KMS-11 (cell line): ENCODE measurements around the gene PRKG2.
"Not testable (repeated sequence)": the region's sequence is repeated elsewhere in the genome, so short reads cannot be mapped to it uniquely, and the experiment has no call there.

Experiments used
- H2AFZ ChIP-seq: fragments of 200-600 bp; sonication (generic); 2 replicates; pipeline ENCODE4 v1.6.1; 2016; ENCODE audit warnings: antibody characterized with exemption, mixed run types, low read depth
- H3K27ac ChIP-seq: fragments of 200-600 bp; sonication (generic); 2 replicates; pipeline ENCODE4 v1.6.1; 2016; ENCODE audit warnings: mild to moderate bottlenecking, mixed run types
- H3K27me3 ChIP-seq: fragments of 200-600 bp; sonication (generic); 2 replicates; pipeline ENCODE4 v1.6.1; 2017; ENCODE audit warnings: mild to moderate bottlenecking, low read depth, mixed run types, moderate library complexity; ENCODE audit not compliant: insufficient read depth
- H3K36me3 ChIP-seq: fragments of 200-600 bp; sonication (generic); 2 replicates; pipeline ENCODE4 v1.6.1; 2017; ENCODE audit warnings: mild to moderate bottlenecking, mixed run types; ENCODE audit not compliant: insufficient read depth
- H3K4me1 ChIP-seq: fragments of 200-600 bp; sonication (generic); 2 replicates; pipeline ENCODE4 v1.6.1; 2016; ENCODE audit warnings: mild to moderate bottlenecking, low read depth, mixed run types; ENCODE audit not compliant: poor library complexity, severe bottlenecking
- H3K4me2 ChIP-seq: fragments of 200-600 bp; sonication (generic); 2 replicates; pipeline ENCODE4 v1.7.0; 2016; ENCODE audit warnings: mild to moderate bottlenecking, mixed run types
- H3K4me3 ChIP-seq: fragments of 200-600 bp; sonication (generic); IDR thresholded peaks from 2 replicates; pipeline ENCODE4 v1.6.1; 2017; ENCODE audit warnings: low read depth, low read length, mixed read lengths; ENCODE audit not compliant: insufficient read depth
- H3K79me2 ChIP-seq: fragments of 200-600 bp; sonication (generic); 2 replicates; pipeline ENCODE4 v1.6.1; 2016; ENCODE audit warnings: low read depth, mixed run types; ENCODE audit not compliant: insufficient read depth
- H3K9ac ChIP-seq: fragments of 200-600 bp; sonication (generic); 2 replicates; pipeline ENCODE4 v1.6.1; 2016; ENCODE audit warnings: mild to moderate bottlenecking, mixed run types
- H4K20me1 ChIP-seq: fragments of 200-600 bp; sonication (generic); 2 replicates; pipeline ENCODE4 v1.6.1; 2016; ENCODE audit warnings: mild to moderate bottlenecking, mixed run types; ENCODE audit not compliant: insufficient read depth
- TF ChIP-seq, protein P1 (sequence below): fragments of 200-600 bp; sonication (generic); conservative IDR thresholded peaks from 2 replicates; pipeline ENCODE4 v1.6.1; 2017; ENCODE audit warnings: low read depth, mild to moderate bottlenecking, antibody characterized with exemption, low read length, moderate library complexity, mixed read lengths

Gene PRKG2

GRCh38 chr4:81165861-81166430 lies 49.1 kb downstream of the PRKG2 start:
- H3K27ac ChIP-seq: no peak overlapping the region
- TF ChIP-seq, protein P1, sequence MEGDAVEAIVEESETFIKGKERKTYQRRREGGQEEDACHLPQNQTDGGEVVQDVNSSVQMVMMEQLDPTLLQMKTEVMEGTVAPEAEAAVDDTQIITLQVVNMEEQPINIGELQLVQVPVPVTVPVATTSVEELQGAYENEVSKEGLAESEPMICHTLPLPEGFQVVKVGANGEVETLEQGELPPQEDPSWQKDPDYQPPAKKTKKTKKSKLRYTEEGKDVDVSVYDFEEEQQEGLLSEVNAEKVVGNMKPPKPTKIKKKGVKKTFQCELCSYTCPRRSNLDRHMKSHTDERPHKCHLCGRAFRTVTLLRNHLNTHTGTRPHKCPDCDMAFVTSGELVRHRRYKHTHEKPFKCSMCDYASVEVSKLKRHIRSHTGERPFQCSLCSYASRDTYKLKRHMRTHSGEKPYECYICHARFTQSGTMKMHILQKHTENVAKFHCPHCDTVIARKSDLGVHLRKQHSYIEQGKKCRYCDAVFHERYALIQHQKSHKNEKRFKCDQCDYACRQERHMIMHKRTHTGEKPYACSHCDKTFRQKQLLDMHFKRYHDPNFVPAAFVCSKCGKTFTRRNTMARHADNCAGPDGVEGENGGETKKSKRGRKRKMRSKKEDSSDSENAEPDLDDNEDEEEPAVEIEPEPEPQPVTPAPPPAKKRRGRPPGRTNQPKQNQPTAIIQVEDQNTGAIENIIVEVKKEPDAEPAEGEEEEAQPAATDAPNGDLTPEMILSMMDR: no peak
- H3K9ac ChIP-seq: no peak overlapping the region

GRCh38 chr4:81164623-81165416 lies 50.2 kb downstream of the PRKG2 start:
- no peak overlapping the region for H2AFZ ChIP-seq
- no peak overlapping the region for H3K9ac ChIP-seq
- no peaks in the 10 kb centered on the region for H4K20me1 ChIP-seq
- no peaks in the 10 kb centered on the region for H3K4me1 ChIP-seq
- H3K4me3 ChIP-seq: no peak overlapping the region
- H3K27me3 ChIP-seq: no peaks in the 10 kb centered on the region
- no peak overlapping the region for H3K4me2 ChIP-seq
- H3K79me2 ChIP-seq: no peaks in the 10 kb centered on the region
- no peaks in the 10 kb centered on the region for H3K36me3 ChIP-seq
- TF ChIP-seq, protein P1: no peak
- no peak overlapping the region for H3K27ac ChIP-seq

More at GRCh38 chr4:81165861-81166430, 49.1 kb downstream of the PRKG2 start:
- Histone ChIP-seq H4K20me1 (no peaks in the 10 kb centered on the region), H3K79me2 (no peaks in the 10 kb centered on the region), H3K27me3 (no peaks in the 10 kb centered on the region), H3K36me3 (no peaks in the 10 kb centered on the region), H3K4me2 (no peak overlapping the region), H3K4me1 (no peaks in the 10 kb centered on the region), H3K4me3 (no peak overlapping the region), H2AFZ (no peak overlapping the region)

GRCh38 chr4:81164126-81164525 lies 50.9 kb downstream of the PRKG2 start:
- no peak overlapping the region for H3K4me2 ChIP-seq
- no peaks in the 10 kb centered on the region for H3K27me3 ChIP-seq
- TF ChIP-seq, protein P1: no peak
- H3K79me2 ChIP-seq: no peaks in the 10 kb centered on the region
- H4K20me1 ChIP-seq: no peaks in the 10 kb centered on the region
- no peak overlapping the region for H3K27ac ChIP-seq
- H3K4me3 ChIP-seq: no peak overlapping the region
- H3K36me3 ChIP-seq: no peaks in the 10 kb centered on the region
- no peak overlapping the region for H3K9ac ChIP-seq
- no peaks in the 10 kb centered on the region for H3K4me1 ChIP-seq
- no peak overlapping the region for H2AFZ ChIP-seq

DNA sequence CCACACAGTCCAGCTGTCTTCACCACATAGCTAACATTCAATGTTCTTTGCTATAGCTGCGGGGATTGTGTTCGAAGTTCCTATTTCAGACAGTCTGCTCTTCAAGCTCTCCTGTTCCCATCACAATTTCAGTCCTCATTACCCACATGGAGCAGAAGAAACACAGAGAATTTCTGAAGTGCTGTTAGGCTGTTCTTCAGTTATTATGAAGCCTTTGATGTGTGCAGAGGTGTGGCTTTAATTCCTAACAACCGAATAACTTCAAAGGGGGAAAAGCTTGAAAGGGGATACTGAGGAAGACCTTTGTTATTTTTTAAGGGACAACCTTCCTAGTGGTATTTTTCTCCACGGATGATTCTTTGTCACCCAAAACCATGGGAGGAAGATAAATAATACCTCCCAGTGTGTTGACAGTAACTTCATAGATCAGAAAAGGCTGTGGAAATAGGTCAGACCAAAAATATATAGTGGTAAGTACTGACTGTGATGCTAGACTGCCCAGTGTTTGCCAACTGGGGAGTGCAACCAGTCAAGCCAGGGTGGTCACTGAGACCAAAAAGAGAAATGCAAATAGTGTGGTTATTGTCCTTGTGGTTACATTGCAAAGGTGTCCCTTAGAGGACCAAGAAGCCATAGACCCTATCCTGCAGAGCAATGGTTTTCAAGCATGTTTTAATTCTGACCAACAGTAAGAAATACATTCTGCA lies 52.1 kb downstream of the PRKG2 start:
- TF ChIP-seq, protein P1: no peak
- Histone ChIP-seq H2AFZ (no peak overlapping the region), H3K4me1 (no peaks in the 10 kb centered on the region), H3K4me3 (no peak overlapping the region), H3K79me2 (no peaks in the 10 kb centered on the region), H3K4me2 (no peak overlapping the region), H3K27ac (no peak overlapping the region), H3K27me3 (no peaks in the 10 kb centered on the region), H4K20me1 (no peaks in the 10 kb centered on the region), H3K36me3 (no peaks in the 10 kb centered on the region), H3K9ac (no peak overlapping the region)

DNA sequence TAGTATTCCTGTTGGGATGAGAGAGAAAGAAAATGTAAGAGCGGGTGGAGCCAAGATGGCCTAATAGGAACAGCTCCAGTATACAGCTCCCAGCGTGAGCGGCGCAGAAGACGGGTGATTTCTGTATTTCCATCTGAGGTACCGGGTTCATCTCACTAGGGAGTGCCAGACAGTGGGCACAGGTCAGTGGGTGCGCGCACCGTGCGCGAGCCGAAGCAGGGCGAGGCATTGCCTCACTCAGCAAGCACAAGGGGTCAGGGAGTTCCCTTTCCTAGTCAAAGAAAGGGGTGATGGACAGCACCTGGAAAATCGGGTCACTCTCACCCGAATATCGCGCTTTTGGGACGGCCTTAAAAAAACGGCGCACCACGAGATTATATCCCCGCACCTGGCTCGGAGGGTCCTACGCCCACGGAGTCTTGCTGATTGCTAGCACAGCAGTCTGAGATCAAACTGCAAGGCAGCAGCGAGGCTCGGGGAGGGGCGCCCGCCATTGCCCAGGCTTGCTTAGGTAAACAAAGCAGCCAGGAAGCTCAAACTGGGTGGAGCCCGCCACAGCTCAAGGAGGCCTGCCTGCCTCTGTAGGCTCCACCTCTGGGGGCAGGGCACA lies 61.2 kb downstream of the PRKG2 start:
- not testable (repeated sequence) for H3K27ac ChIP-seq, H3K36me3 ChIP-seq, H3K4me2 ChIP-seq, H4K20me1 ChIP-seq, H3K79me2 ChIP-seq, H3K4me1 ChIP-seq, H3K4me3 ChIP-seq, H3K27me3 ChIP-seq
- Histone ChIP-seq H3K9ac (peak overlapping the region; percentile 42; the same call in 1 of the 2 replicates), H2AFZ (peak overlapping the region; percentile 29; the same call in 1 of the 2 replicates)
